Cortex of kidney (tissue), 1 donor: ENCODE data around the gene IL32.

Source experiments
- DNase-seq: peaks from one replicate; lab custom pipeline; 2025; lab: John Stamatoyannopoulos, UW

IL32 gene

GRCh38 chr16:3065069-3065741, at the start of gene IL32:
Gene IL32 (plus strand): TSS chr16:3065640. CDS start chr16:3065812, 172 bp downstream.
- no peak for DNase-seq

GRCh38 chr16:3015865-3016521, 49.4 kb upstream of the IL32 start:
- no peak for DNase-seq

DNA sequence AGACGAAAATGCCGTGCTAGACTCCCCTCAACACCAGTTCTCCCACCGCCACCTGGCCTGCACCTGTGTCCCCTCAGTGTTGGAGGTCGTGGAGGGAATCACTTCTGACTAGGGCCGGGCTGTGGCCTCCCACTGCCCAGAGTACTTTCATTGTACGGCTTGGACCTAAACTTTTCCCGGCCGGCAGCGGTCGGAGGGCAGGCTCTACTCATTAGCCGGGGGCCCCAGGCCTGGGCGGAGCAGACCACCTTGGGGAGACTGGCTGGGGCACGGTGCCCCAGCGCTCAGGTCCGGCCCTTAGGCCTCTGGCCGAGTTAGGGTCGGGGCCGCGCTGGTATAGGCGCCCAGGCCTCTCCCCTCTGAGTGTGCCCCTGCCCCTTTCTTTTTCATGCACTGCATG, 48.1 kb upstream of the IL32 start:
- DNase-seq, result no peak

DNA sequence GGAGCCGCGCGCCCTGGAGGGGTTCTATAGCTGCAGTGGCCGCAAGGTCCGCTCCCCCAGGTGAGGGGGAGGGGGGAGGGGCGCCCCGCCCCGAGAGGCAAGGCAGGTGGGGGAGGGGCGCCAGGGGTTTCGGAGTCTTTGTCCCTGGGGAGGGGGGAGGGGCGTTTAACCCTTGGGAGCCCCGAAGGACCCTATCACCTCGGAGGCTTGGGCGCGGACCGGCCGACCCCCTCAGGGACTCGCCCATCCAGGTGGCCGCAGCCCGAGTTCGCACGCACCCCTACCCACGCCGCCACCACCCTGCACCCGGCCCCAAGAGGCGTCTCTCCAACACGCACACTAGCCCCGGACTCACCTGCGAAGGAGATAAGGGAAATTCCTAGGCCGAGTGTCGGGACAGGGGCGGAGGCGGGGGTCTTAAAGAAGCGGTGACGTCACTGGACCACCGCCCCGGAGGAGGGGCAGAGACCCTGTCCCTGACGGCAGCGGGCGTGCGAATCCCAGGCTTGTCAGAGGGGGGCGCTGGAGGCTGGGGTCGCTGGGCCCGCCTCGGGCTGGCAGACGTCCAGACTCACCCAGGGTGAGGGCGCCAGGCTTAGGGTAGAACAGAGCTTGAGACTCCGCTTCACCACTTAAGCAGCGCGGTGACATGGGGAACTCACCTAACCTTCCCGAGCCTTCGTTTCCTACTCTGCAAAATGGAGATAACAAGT, 47.5 kb upstream of the IL32 start, which contains the start of gene CLDN6:
Gene CLDN6, minus strand, starts transcription at position 390 of the 713 bp plus-strand sequence. CDS start 2,162 bp downstream, outside the sequence.
- DNase-seq, result no peak

GRCh38 chr16:3019594-3020246, 45.7 kb upstream of the IL32 start:
- no peak for DNase-seq

- no peak for DNase-seq
Observed at GRCh38 chr16:3020247-3020603, 45.2 kb upstream of the IL32 start, which contains the start of gene TNFRSF12A. Gene TNFRSF12A (plus strand): TSS chr16:3020368. CDS start chr16:3020398, 30 bp downstream.

DNA sequence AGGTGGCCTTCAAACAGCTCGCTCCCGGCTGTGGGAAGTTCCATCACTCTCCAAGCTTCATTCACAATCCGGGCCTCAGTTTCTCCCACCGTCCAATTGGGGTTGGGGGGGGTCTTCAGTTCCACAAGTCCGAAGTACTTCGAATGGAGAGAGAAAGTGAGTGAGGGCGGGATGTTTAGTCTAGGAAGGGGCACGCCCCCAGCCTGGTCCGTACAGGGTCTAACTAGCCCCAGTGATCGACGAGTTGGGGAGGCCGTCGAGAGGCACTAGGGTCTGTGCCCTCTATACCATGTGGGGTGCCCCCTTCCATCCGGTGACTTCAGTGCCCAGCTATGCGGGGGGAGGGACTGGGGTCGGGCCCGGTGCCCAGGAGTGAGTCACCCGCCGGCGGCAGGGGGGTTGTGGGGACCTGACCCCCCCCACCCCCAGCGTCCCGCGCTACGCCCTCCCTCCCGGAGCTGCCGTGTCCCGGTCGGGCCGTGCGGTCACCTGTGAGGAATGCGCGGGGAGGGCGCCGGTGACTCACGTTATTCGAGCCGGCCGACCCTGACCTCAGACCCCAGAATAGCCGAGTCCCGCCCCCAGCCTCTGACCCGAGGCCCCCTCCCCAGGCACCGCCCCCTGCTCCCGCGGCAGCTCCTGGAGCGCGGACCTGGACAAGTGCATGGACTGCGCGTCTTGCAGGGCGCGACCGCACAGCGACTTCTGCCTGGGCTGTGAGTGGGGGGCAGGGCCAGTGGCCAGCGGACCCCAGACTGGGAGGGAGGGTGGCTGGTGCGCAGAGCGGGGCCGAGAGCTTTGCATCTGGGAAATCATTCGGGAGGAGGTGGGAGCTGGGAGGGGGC, 44.6 kb upstream of the IL32 start:
- DNase-seq, result no peak

GRCh38 chr16:3021449-3022207, 43.8 kb upstream of the IL32 start:
- no peak for DNase-seq

- no peak for DNase-seq
Observed at GRCh38 chr16:3022208-3022683, 43.2 kb upstream of the IL32 start.

GRCh38 chr16:3022684-3023414, 42.6 kb upstream of the IL32 start:
- no peak for DNase-seq

- DNase-seq, result no peak
Observed at GRCh38 chr16:3023415-3023668, 42.1 kb upstream of the IL32 start.

GRCh38 chr16:3023669-3024478, 41.6 kb upstream of the IL32 start, which contains the start of the genes HCFC1R1 and THOC6:
Gene HCFC1R1 (minus strand): TSS chr16:3023942. CDS start chr16:3023941, 1 bp downstream.
Gene THOC6 (plus strand): TSS chr16:3024035. CDS start chr16:3024327, 292 bp downstream.
- peak; percentile 61 for DNase-seq

GRCh38 chr16:3025032-3026002, 40.1 kb upstream of the IL32 start:
- no peak for DNase-seq

DNA sequence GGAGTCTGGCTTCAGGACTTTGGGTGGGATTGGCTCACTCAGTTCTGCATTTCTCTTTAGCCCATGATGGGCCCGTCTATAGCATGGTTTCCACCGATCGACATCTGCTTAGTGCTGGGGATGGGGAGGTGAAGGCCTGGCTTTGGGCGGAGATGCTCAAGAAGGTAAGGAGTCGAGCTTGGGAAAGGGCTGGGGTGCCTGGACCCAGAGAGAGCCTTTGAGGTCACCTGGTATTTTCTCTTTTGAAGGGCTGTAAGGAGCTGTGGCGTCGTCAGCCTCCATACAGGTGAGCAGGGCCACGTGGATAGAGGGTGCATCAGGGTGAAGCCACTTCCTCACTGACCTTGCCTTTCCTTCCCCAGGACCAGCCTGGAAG, 39.4 kb upstream of the IL32 start:
- no peak for DNase-seq

DNA sequence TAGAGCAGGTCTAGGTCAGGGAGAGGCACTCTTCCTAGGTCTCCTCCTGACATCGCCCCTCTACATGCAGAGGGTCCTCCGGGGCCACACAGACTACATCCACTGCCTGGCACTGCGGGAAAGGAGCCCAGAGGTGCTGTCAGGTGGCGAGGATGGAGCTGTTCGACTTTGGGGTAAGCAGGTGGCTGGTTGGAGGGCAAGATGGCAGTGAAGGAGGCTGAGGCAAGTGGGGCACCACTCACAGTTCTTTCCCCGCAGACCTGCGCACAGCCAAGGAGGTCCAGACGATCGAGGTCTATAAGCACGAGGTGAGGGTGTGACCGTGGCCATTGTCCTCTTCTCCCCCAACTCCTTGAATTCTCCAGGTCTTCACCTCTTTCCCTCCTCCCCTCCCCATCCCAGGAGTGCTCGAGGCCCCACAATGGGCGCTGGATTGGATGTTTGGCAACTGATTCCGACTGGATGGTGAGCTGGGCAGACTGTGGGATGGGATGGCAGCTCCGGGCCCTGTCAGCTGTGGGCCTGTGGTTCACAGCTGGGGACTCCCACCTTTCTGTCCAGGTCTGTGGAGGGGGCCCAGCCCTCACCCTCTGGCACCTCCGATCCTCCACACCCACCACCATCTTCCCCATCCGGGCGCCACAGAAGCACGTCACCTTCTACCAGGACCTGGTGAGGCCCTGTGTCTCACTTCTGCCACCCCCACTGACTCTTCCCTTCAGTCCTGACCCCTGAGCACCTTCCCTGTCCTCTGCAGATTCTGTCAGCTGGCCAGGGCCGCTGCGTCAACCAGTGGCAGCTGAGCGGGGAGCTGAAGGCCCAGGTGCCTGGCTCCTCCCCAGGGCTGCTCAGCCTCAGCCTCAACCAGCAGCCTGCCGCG, 38.6 kb upstream of the IL32 start:
- no peak for DNase-seq

DNA sequence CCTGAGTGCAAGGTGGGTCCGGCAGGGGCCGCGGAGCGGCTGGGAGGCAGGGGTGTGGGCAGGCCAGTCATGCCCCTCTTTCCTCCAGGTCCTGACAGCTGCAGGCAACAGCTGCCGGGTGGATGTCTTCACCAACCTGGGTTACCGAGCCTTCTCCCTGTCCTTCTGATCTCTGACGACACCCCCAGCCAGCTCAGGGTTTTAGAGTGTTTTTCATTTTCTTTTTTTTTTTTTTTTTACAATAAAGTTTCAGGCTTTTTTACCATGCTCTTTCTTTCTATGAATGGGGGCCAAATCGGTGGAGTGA, 38.0 kb upstream of the IL32 start:
- DNase-seq, result no peak
